ENCODE results near the gene PLEKHG7.

- TF ChIP-seq CTCF (IDR thresholded peaks at IDR 0.05) = no peak
- no peak for TF ChIP-seq POLR2A (IDR thresholded peaks at IDR 0.05)
Observed at GRCh38 chr12:92786045-92786444, 83.3 kb downstream of the PLEKHG7 start.

All from body of pancreas (tissue), 4 donors.